Nephron (organoid): ENCODE results near the gene TECPR1.

Source experiments
- H3K27ac Mint-ChIP-seq, 3 experiments: 2 replicates each; pipeline ENCODE4 v1.8.0; 2020; ENCODE audit warnings: mixed read lengths in 3 of 3, mild to moderate bottlenecking in 2 of 3, moderate library complexity in 1 of 3
- H3K27me3 Mint-ChIP-seq: 2 replicates; pipeline ENCODE4 v1.8.0; 2021; ENCODE audit warnings: low read depth, mild to moderate bottlenecking, moderate library complexity, mixed read lengths
- H3K36me3 Mint-ChIP-seq: 2 replicates; pipeline ENCODE4 v1.8.0; 2020; ENCODE audit warnings: low read depth, mixed read lengths
- H3K4me1 Mint-ChIP-seq: 2 replicates; pipeline ENCODE4 v1.8.0; 2020; ENCODE audit warnings: mixed read lengths
- H3K4me3 Mint-ChIP-seq, 3 experiments: 2 replicates each; pipeline ENCODE4 v1.8.0; 2020; ENCODE audit warnings: mild to moderate bottlenecking in 3 of 3, mixed read lengths in 3 of 3, moderate library complexity in 2 of 3
- H3K9me3 Mint-ChIP-seq: 2 replicates; pipeline ENCODE4 v1.8.0; 2020; ENCODE audit warnings: mixed read lengths
- CTCF ChIP-seq, 3 experiments: fragments of 200-600 bp; sonication (generic); IDR thresholded peaks; one replicate each; pipeline ENCODE4 v1.5.0; 2021; ENCODE audit warnings: antibody characterized with exemption in 3 of 3; ENCODE audit not compliant: unreplicated experiment in 3 of 3

The TECPR1 gene

DNA sequence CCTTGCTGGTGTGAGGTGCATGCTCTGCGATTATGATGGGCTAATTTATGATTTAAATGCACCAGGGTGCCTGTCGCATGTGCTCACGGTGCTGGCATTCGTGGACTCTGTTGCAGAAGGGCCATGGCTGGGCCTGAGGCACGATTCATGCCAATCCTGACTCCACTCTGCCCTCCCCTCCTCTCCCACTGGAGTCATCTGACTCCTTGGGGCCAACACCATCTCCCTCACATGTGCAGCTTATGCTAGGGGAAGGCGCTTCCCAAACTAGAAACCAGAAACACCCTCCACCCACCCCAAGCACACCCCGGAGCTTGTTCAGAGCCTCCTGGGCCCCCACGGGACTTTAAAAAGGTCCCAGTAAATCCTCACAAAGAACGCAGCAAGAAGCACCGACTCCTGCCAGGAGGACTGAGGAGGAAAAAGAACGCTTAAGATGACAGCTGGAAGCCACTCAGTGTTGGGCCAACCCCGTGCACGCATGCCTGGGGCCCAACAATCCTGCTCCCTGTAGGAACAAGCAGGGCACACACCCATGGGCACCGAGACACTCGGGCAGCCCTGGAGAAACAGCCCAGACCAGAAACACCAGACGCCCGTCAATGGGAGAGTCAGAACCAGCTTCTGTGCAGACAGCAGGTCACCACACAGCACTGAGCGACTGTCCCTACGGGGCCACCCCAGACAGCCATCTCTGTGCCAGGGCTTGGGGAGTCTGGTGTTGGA lies 43.6 kb upstream of the TECPR1 start:
- H3K27ac Mint-ChIP-seq: no peak overlapping the region
- no peak for TF ChIP-seq CTCF (IDR thresholded peaks at IDR 0.05; ENCODE audit: unreplicated experiment in 3 of 3)
- no peak overlapping the region for H3K4me3 Mint-ChIP-seq
- peaks cover 9% of the 10 kb centered on the region for H3K4me1 Mint-ChIP-seq
- H3K36me3 Mint-ChIP-seq: peaks cover 18% of the 10 kb centered on the region
- no peaks in the 10 kb centered on the region for H3K27me3 Mint-ChIP-seq
- no peaks in the 10 kb centered on the region for H3K9me3 Mint-ChIP-seq

DNA sequence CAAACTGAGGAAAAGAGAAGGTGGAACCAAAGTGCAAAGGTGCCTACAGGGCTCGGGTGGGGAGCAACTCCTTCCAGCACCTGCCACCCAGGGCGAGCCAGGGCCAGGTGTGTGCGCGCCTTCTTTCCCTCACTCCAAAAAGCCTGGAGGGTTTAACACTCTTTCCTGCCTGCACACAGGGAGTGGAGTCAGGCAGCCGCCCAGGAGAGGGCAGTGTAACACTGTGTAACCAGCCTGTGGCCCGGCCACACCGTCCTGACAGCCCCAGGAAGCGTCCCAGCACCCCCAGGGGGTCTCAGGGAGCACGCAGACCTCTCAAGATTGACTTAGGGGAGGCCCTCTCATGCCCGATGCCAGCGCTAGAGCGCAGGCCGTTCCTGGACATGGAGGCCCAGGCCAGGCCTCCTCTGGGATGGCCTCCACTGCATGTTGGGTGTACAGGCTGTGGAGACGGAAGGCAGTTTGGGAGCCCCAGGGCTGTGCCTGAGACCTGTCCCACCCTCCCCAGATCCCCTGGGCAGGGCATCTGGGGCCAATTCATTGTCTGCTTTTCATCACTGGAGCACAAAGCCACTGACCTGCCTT lies 42.9 kb upstream of the TECPR1 start:
- Mint-ChIP-seq H3K9me3 (no peaks in the 10 kb centered on the region), H3K36me3 (peaks cover 19% of the 10 kb centered on the region), H3K4me1 (peaks cover 9% of the 10 kb centered on the region), H3K27ac (peak overlapping the region in 1 of 3 experiments; percentile 32), H3K4me3 (no peak overlapping the region), H3K27me3 (no peaks in the 10 kb centered on the region)
- peak; percentile 53 to 72 (median 66) for TF ChIP-seq CTCF (IDR thresholded peaks at IDR 0.05; ENCODE audit: unreplicated experiment in 3 of 3)

GRCh38 chr7:98294326-98294725 lies 42.3 kb upstream of the TECPR1 start:
- H3K36me3 Mint-ChIP-seq: peaks cover 22% of the 10 kb centered on the region
- H3K9me3 Mint-ChIP-seq: no peaks in the 10 kb centered on the region
- no peak overlapping the region for H3K4me3 Mint-ChIP-seq
- peaks cover 9% of the 10 kb centered on the region for H3K4me1 Mint-ChIP-seq
- no peaks in the 10 kb centered on the region for H3K27me3 Mint-ChIP-seq
- TF ChIP-seq CTCF (IDR thresholded peaks at IDR 0.05; ENCODE audit: unreplicated experiment in 3 of 3): no peak
- peak overlapping the region in 1 of 3 experiments; percentile 32 for H3K27ac Mint-ChIP-seq

DNA sequence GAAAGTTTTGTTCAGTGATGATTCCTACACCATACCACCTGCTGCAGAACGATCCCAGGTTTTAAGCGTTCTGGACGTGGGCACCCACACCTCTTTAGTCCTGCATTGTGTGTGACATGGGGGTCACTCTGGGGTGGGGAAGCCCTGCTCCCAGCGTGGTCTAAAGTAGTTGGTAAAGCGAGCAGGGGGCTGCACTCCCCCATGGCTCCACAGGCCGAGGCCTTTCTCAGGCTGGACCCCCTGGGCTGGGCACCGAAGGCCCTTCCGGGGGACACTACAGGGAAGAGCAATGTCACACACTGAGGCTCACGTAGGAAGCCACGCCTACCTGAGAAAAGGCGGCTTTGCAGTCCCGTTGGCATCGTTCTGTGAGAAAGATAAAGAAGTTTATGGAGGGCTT lies 41.7 kb upstream of the TECPR1 start:
- peaks cover 9% of the 10 kb centered on the region for H3K4me1 Mint-ChIP-seq
- no peak overlapping the region for H3K27ac Mint-ChIP-seq
- H3K9me3 Mint-ChIP-seq: no peaks in the 10 kb centered on the region
- peaks cover 22% of the 10 kb centered on the region for H3K36me3 Mint-ChIP-seq
- H3K4me3 Mint-ChIP-seq: no peak overlapping the region
- no peak for TF ChIP-seq CTCF (IDR thresholded peaks at IDR 0.05; ENCODE audit: unreplicated experiment in 3 of 3)
- H3K27me3 Mint-ChIP-seq: no peaks in the 10 kb centered on the region

- no peaks in the 10 kb centered on the region for H3K9me3 Mint-ChIP-seq
- peaks cover 13% of the 10 kb centered on the region for H3K4me1 Mint-ChIP-seq
- H3K27me3 Mint-ChIP-seq: no peaks in the 10 kb centered on the region
Measured at GRCh38 chr7:98293265-98293664, 41.2 kb upstream of the TECPR1 start.

More at GRCh38 chr7:98293265-98293664, 41.2 kb upstream of the TECPR1 start:
- Mint-ChIP-seq H3K27ac (no peak overlapping the region), H3K4me3 (no peak overlapping the region), H3K36me3 (peaks cover 22% of the 10 kb centered on the region)
- TF ChIP-seq CTCF (IDR thresholded peaks at IDR 0.05; ENCODE audit: unreplicated experiment in 3 of 3): no peak
